ENCODE data around the gene TMEM169.

Gene TMEM169

GRCh38 chr2:216151313-216152025 lies 69.8 kb downstream of the TMEM169 start:
- TF ChIP-seq CTCF (IDR thresholded peaks at IDR 0.05; ENCODE audit: extremely low read depth, insufficient read depth, missing control alignments): no peak
- in situ Hi-C loops (cut with MboI; ENCODE audit: low pct_unique_long_range_greater_than_20kb, low sequenced_read_pairs, unreplicated experiment): no loop called here
- no peak for DNase-seq (ENCODE audit: low spot score)
